Hepatocyte (in vitro differentiated cells): ENCODE measurements around the gene VWF.

ENCODE experiments used
- EZH2 ChIP-seq: fragments of 200-600 bp; sonication (generic); IDR thresholded peaks from 2 replicates; pipeline ENCODE4 v1.6.1; 2016; ENCODE audit warnings: antibody characterized with exemption, mild to moderate bottlenecking, borderline replicate concordance
- TF ChIP-seq, protein P1 (sequence below): fragments of 200-600 bp; sonication (generic); IDR thresholded peaks from 2 replicates; pipeline ENCODE4 v1.5.1; 2016; ENCODE audit warnings: antibody characterized with exemption, mild to moderate bottlenecking; ENCODE audit not compliant: poor library complexity

DNA sequence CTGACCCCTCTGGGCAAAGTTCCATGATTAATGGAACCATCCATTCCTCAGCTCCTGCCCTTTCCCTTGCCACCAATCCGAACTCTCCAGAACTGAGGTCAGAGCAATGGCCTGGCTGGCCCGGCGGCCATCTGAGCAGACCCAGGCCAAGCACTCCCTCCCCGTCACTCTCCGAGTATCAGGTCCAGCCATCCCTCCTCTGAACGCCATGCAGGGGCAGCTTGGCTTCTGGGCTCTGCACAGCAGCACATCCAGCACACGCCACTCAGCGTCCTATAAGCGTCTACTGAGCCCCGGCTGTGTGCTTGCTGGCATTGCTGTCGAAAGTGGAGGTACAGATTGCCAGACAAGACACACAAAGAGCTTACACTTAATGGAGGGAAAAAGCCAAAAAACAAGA is 34.3 kb upstream of the VWF start:
- TF ChIP-seq, protein P1, sequence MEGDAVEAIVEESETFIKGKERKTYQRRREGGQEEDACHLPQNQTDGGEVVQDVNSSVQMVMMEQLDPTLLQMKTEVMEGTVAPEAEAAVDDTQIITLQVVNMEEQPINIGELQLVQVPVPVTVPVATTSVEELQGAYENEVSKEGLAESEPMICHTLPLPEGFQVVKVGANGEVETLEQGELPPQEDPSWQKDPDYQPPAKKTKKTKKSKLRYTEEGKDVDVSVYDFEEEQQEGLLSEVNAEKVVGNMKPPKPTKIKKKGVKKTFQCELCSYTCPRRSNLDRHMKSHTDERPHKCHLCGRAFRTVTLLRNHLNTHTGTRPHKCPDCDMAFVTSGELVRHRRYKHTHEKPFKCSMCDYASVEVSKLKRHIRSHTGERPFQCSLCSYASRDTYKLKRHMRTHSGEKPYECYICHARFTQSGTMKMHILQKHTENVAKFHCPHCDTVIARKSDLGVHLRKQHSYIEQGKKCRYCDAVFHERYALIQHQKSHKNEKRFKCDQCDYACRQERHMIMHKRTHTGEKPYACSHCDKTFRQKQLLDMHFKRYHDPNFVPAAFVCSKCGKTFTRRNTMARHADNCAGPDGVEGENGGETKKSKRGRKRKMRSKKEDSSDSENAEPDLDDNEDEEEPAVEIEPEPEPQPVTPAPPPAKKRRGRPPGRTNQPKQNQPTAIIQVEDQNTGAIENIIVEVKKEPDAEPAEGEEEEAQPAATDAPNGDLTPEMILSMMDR = no peak
- TF ChIP-seq EZH2 = no peak
